Caco-2 (cell line): Measurements from ENCODE around the gene TNFRSF8. TPM values are rescaled to one million over a fixed set of nuclear protein-coding genes. Genes with fewer than 3 reads are reported as not detected.

ENCODE experiments used
- BruUV-seq: library from RNA; stranded (reverse); fragments of 400-500 nt; replicated peaks from 2 replicates; lab custom pipeline; 2021; lab: Mats Ljungman, UMichigan
- CTCF ChIA-PET: fragments of 300-600 bp; sonication (Branson Sonifier 250); formaldehyde crosslinking; loops from one replicate; lab custom pipeline; 2022; ENCODE audit warnings: antibody characterized with exemption; lab: Charles Lee
- POLR2A ChIA-PET: fragments of 300-600 bp; sonication (Branson Sonifier 250); formaldehyde crosslinking; loops from one replicate; lab custom pipeline; 2022; ENCODE audit warnings: antibody characterized with exemption; lab: Charles Lee
- DNase-seq, 2 experiments: peaks; one replicate each; pipeline versions ENCODE4 v3.0.0 to v3.0.0-alpha.2; 2020 to 2022
- H3K27me3 ChIP-seq: replicated peaks from 2 replicates; pipeline ENCODE4 v1.6.0; 2011; ENCODE audit warnings: low read length; ENCODE audit not compliant: control insufficient read depth, insufficient read depth
- H3K36me3 ChIP-seq: 2 replicates; pipeline ENCODE4 v1.5.1; 2011; ENCODE audit warnings: low read length; ENCODE audit not compliant: control insufficient read depth, insufficient read depth
- H3K4me1 ChIP-seq: fragments of 250-450 bp; sonication (Bioruptor Pico); 2 replicates; pipeline ENCODE4 v1.5.1; 2020; ENCODE audit warnings: mild to moderate bottlenecking
- H3K4me3 ChIP-seq: 2 replicates; pipeline ENCODE4 v1.5.1; 2011; ENCODE audit warnings: low read depth, mild to moderate bottlenecking, control low read depth, low read length
- H3K9me3 ChIP-seq: fragments of 250-450 bp; sonication (Bioruptor Pico); 2 replicates; pipeline ENCODE4 v1.5.1; 2020; ENCODE audit warnings: mild to moderate bottlenecking, moderate library complexity
- H3K27ac Mint-ChIP-seq: one replicate; pipeline ENCODE4 v1.8.0; 2022; ENCODE audit warnings: mixed read lengths; ENCODE audit not compliant: unreplicated experiment
- H3K27me3 Mint-ChIP-seq: one replicate; pipeline ENCODE4 v1.8.0; 2022; ENCODE audit warnings: mixed read lengths; ENCODE audit not compliant: insufficient read depth, unreplicated experiment
- H3K36me3 Mint-ChIP-seq: one replicate; pipeline ENCODE4 v1.8.0; 2022; ENCODE audit warnings: mild to moderate bottlenecking, mixed read lengths; ENCODE audit not compliant: insufficient read depth, unreplicated experiment
- H3K4me1 Mint-ChIP-seq: one replicate; pipeline ENCODE4 v1.8.0; 2022; ENCODE audit warnings: low read depth, mixed read lengths; ENCODE audit not compliant: unreplicated experiment
- H3K4me3 Mint-ChIP-seq: one replicate; pipeline ENCODE4 v1.8.0; 2022; ENCODE audit warnings: mild to moderate bottlenecking, moderate library complexity, mixed read lengths; ENCODE audit not compliant: unreplicated experiment
- H3K9me3 Mint-ChIP-seq: one replicate; pipeline ENCODE4 v1.8.0; 2022; ENCODE audit warnings: mixed read lengths; ENCODE audit not compliant: unreplicated experiment
- intact Hi-C: fragments of 100-400 bp; cut with micrococcal nuclease; formaldehyde crosslinking; loops from one replicate; pipeline ENCODE4 v1.10.0; 2022; ENCODE audit not compliant: unreplicated experiment
- total RNA-seq: library from RNA; stranded (reverse); gene quantifications from 2 replicates; pipeline ENCODE4 v1.2.3, GENCODE V29; 2022
- TF ChIP-seq, protein P1 (sequence below), 2 experiments: fragments of 200-600 bp in 1 of 2; IDR thresholded peaks; 1 replicate in 1 of 2; 2 replicates in 1 of 2; pipeline versions ENCODE4 v1.5.1 to v1.8.0; 2011 to 2022; ENCODE audit warnings: antibody characterized with exemption in 1 of 2, control low read depth in 1 of 2, inconsistent platforms in 1 of 2, low read depth in 1 of 2, low read length in 1 of 2, mild to moderate bottlenecking in 1 of 2, moderate library complexity in 1 of 2; ENCODE audit not compliant: insufficient read depth in 1 of 2, severe bottlenecking in 1 of 2, unreplicated experiment in 1 of 2

Gene TNFRSF8
- total RNA-seq, 1 experiment from 2014 or later = not detected

DNA sequence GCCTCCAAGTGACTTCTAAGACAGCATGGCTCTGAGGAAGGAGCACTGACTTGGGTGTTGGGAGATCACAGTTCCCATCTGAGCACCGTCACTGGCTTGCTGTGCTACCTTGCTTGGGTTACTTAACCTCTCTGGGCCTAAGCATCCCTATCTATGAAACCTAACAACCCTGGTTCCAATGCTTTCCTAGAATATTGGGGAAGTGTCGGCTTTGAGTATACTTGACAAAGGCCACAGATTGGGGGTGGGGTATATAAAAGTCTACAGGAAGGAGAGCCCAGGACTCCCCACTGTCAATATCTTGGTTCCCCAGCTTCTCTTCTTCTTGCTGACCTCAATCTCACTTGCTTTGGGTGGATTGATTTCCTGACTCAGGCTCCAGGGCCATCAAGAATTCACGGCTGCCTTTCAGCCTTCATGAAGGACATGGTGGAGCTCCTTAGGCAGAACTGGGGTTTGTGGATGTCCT is 110.0 kb downstream of the TNFRSF8 start:
- intact Hi-C loops = no loop called here
- H3K9me3 ChIP-seq = no peaks in the 10 kb centered on the region
- no peaks in the 10 kb centered on the region for H3K36me3 ChIP-seq
- BruUV-seq = no TSS peak
- Mint-ChIP-seq H3K36me3 (no peaks in the 10 kb centered on the region), H3K27ac (no peak overlapping the region), H3K27me3 (peaks cover under 1% of the 10 kb centered on the region), H3K9me3 (no peaks in the 10 kb centered on the region), H3K4me1 (no peaks in the 10 kb centered on the region), H3K4me3 (no peak overlapping the region)
- no peaks in the 10 kb centered on the region for H3K27me3 ChIP-seq
- H3K4me1 ChIP-seq = no peaks in the 10 kb centered on the region
- no peak overlapping the region for H3K4me3 ChIP-seq
- ChIA-PET CTCF (no interaction called here), POLR2A (no interaction called here)
- TF ChIP-seq, protein P1, sequence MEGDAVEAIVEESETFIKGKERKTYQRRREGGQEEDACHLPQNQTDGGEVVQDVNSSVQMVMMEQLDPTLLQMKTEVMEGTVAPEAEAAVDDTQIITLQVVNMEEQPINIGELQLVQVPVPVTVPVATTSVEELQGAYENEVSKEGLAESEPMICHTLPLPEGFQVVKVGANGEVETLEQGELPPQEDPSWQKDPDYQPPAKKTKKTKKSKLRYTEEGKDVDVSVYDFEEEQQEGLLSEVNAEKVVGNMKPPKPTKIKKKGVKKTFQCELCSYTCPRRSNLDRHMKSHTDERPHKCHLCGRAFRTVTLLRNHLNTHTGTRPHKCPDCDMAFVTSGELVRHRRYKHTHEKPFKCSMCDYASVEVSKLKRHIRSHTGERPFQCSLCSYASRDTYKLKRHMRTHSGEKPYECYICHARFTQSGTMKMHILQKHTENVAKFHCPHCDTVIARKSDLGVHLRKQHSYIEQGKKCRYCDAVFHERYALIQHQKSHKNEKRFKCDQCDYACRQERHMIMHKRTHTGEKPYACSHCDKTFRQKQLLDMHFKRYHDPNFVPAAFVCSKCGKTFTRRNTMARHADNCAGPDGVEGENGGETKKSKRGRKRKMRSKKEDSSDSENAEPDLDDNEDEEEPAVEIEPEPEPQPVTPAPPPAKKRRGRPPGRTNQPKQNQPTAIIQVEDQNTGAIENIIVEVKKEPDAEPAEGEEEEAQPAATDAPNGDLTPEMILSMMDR (IDR thresholded peaks at IDR 0.05; ENCODE audit: insufficient read depth in 1 of 2, low read depth in 1 of 2, low read length in 1 of 2, severe bottlenecking in 1 of 2, unreplicated experiment in 1 of 2) = no peak
- DNase-seq = no peak

DNA sequence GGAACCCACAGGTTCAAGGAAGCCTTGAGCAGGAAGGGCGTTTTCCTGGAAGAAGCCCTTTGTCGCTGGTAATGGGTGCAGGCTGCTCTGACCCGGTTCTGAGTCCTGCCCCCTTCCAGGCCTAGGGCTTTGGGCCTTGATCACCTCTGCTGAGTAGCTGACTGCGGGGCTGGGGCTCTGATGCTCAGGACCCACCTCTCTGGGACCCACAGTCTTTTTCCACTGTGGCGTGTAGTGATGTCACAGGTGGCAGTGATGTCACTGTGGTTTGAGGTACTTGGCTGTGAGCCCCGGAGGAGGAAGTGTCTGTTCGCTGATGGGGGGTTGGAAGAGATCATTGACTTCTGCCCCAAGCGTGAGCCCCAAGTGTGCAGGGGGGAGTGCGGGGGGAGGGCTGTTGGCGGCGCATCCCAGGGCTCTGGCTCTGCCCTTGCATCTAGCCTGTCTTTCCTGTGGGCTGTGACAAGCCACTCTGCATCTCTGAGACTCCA is 110.6 kb downstream of the TNFRSF8 start:
- POLR2A ChIA-PET = no interaction called here
- Mint-ChIP-seq H3K4me3 (no peak overlapping the region), H3K9me3 (no peaks in the 10 kb centered on the region), H3K27me3 (no peaks in the 10 kb centered on the region), H3K4me1 (no peaks in the 10 kb centered on the region), H3K27ac (no peak overlapping the region), H3K36me3 (no peaks in the 10 kb centered on the region)
- CTCF ChIA-PET = no interaction called here
- TF ChIP-seq, protein P1 (IDR thresholded peaks at IDR 0.05; ENCODE audit: insufficient read depth in 1 of 2, low read depth in 1 of 2, low read length in 1 of 2, severe bottlenecking in 1 of 2, unreplicated experiment in 1 of 2) = no peak
- Histone ChIP-seq H3K9me3 (no peaks in the 10 kb centered on the region), H3K36me3 (no peaks in the 10 kb centered on the region), H3K4me3 (no peak overlapping the region), H3K4me1 (no peaks in the 10 kb centered on the region), H3K27me3 (no peaks in the 10 kb centered on the region)
- intact Hi-C loops = no loop called here
- BruUV-seq = no TSS peak
- DNase-seq = no peak

DNA sequence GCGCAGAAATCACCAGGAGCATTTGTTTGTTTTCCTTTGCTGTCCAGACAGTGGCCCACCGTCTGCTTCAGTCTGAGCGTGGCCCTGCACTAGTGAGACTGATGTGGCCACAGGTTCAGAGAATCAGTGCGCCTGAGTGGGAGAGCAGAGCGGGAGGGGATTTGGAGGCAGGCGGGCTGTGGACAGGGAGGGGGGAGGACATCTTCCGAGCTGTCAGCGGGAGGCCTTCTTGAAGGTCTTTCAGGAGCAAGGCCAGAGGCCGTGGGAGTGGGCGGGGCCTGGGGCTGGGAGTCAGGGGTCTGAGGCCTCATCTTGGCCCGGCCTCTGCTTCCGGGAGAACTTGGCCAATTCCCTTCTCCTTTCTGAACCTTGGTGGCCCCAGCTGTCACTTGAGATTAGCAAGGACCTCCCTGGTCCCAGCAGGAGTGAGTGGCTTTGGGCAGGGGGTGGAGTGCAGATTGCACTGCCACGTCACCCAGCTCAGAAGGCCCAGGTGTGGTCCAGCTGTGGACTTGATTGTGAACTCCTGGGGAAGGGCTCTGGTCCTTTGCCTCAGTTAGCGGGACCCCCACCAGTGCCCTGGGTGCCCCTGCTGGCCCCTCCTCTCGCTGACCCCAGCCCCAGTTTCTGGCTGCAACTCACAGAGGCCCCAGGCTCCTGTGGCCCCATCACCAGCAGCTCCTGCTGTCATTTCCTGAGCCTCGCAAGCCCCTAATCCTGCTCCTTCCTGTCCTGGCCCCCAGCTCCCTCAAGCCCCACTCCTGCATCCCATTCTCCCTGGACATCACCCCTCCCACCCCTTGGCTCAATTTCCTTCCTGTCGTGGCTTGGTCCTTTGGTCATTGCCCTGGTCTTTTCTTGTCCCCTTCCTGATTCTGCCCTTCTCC is 112.1 kb downstream of the TNFRSF8 start:
- Histone ChIP-seq H3K9me3 (no peaks in the 10 kb centered on the region), H3K4me1 (no peaks in the 10 kb centered on the region), H3K27me3 (no peaks in the 10 kb centered on the region), H3K4me3 (no peak overlapping the region), H3K36me3 (no peaks in the 10 kb centered on the region)
- CTCF ChIA-PET = no interaction called here
- POLR2A ChIA-PET = no interaction called here
- Mint-ChIP-seq H3K36me3 (no peaks in the 10 kb centered on the region), H3K9me3 (no peaks in the 10 kb centered on the region), H3K27me3 (no peaks in the 10 kb centered on the region), H3K27ac (no peak overlapping the region), H3K4me3 (no peak overlapping the region), H3K4me1 (no peaks in the 10 kb centered on the region)
- no peak for DNase-seq
- intact Hi-C loops = no loop called here
- no TSS peak for BruUV-seq
- TF ChIP-seq, protein P1 (IDR thresholded peaks at IDR 0.05; ENCODE audit: insufficient read depth in 1 of 2, low read depth in 1 of 2, low read length in 1 of 2, severe bottlenecking in 1 of 2, unreplicated experiment in 1 of 2) = no peak
